GM18502 (cell line): ENCODE data around the gene FHAD1.
A peak's percentile ranks its signal among the peaks of the same experiment; 100 is the strongest.

Experiments used
- ATAC-seq: cut with Tn5 transposase; IDR thresholded peaks from one replicate; pipeline ENCODE4 v1.9.1; 2021; ENCODE audit warnings: mild to moderate bottlenecking; ENCODE audit not compliant: unreplicated experiment, poor library complexity

FHAD1 gene

GRCh38 chr1:15409388-15410222, 162.6 kb downstream of the FHAD1 start, which contains the start of gene EFHD2:
TSS of gene EFHD2 (plus strand) at chr1:15409888. CDS start at chr1:15409972, 84 bp downstream.
- ATAC-seq, result peak; percentile 78

- ATAC-seq, result no peak
Observed at GRCh38 chr1:15410223-15410883, 163.3 kb downstream of the FHAD1 start.

- ATAC-seq, result no peak
Observed at GRCh38 chr1:15410884-15411245, 163.8 kb downstream of the FHAD1 start.

- peak; percentile 54 for ATAC-seq
Observed at GRCh38 chr1:15411593-15412137, 164.6 kb downstream of the FHAD1 start.

- no peak for ATAC-seq
Observed at GRCh38 chr1:15412175-15412800, 165.3 kb downstream of the FHAD1 start.

GRCh38 chr1:15412843-15413242, 165.8 kb downstream of the FHAD1 start:
- no peak for ATAC-seq

- ATAC-seq, result no peak
Observed at GRCh38 chr1:15413563-15414444, 166.8 kb downstream of the FHAD1 start.

GRCh38 chr1:15414445-15414983, 167.5 kb downstream of the FHAD1 start:
- ATAC-seq, result no peak

GRCh38 chr1:15417059-15417934, 170.3 kb downstream of the FHAD1 start:
- peak; percentile 51 for ATAC-seq

GRCh38 chr1:15418806-15419515, 171.9 kb downstream of the FHAD1 start:
- ATAC-seq, result no peak

GRCh38 chr1:15420853-15421465, 173.9 kb downstream of the FHAD1 start:
- ATAC-seq, result no peak

GRCh38 chr1:15422871-15423270, 175.8 kb downstream of the FHAD1 start:
- no peak for ATAC-seq

- no peak for ATAC-seq
Observed at GRCh38 chr1:15423355-15424077, 176.5 kb downstream of the FHAD1 start.

GRCh38 chr1:15424146-15424667, 177.2 kb downstream of the FHAD1 start:
- no peak for ATAC-seq

GRCh38 chr1:15424981-15425380, 178.0 kb downstream of the FHAD1 start:
- no peak for ATAC-seq

GRCh38 chr1:15425521-15425920, 178.5 kb downstream of the FHAD1 start:
- no peak for ATAC-seq

- ATAC-seq, result no peak
Observed at GRCh38 chr1:15425958-15426357, 178.9 kb downstream of the FHAD1 start.
